H54 (cell line): ENCODE data around the gene SELENOM.

Source experiments
- DNase-seq: peaks from one replicate; pipeline ENCODE4 v3.0.0; 2011; ENCODE audit warnings: low spot score, mixed read lengths; ENCODE audit not compliant: insufficient read length
- FAIRE-seq: peaks from 3 replicates; lab custom pipeline; 2011; peaks lifted over from hg19 to GRCh38; lab: Jason Lieb, UNC
- POLR2A ChIP-seq: IDR thresholded peaks from 2 replicates; pipeline ENCODE4 v1.6.1; 2011; ENCODE audit warnings: low read depth, mild to moderate bottlenecking, low read length

The SELENOM gene

DNA sequence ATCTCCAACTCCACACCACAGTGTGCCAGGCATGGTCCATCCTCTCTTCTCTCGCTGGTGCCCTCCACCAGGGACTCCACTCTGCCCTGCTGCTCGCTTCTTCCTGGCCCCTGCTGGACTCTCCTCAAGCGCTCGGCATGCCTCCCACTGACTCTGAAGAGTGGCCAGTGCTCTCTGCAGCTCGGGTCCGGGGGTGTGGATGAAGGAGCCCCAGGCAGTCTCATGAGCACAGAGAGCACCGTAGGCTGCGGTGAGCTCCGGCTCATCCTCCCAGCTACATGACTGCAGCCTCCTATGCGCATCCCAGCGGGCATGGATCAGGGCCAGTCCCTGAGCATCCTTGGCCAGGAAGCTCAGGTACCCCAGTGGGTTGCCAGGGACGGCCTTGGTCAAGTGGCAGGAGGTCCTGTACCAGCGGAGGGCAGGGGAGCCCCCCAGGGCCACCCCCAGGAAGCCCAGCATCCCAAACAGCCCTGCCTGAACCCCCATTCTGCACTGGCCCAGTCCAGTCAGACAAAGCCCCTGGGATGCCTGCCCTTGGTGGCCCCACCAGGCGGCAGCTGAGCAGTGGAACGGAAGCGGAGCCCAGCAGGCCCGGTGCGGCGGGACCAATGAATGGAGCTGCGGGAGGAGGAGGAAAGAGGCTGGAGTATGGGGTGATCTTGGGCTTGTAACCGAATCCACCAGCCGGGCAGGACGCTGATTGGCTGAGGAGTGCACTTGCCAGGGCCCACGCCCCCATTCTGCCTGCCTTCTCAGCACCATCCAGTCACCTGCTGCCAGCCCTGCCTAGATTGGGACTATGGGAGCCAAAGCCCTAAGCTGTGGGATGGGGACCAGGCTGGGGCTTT lies 32.7 kb upstream of the SELENOM start, which contains the start of gene PLA2G3:
Gene PLA2G3 (minus strand): TSS at position 643 of the 851 bp plus-strand sequence. CDS start 154 bp downstream, at position 489.
- DNase-seq (no peak), FAIRE-seq (no peak)
- TF ChIP-seq POLR2A, result no peak

GRCh38 chr22:31139066-31139465 lies 31.7 kb upstream of the SELENOM start:
- FAIRE-seq, result no peak

DNA sequence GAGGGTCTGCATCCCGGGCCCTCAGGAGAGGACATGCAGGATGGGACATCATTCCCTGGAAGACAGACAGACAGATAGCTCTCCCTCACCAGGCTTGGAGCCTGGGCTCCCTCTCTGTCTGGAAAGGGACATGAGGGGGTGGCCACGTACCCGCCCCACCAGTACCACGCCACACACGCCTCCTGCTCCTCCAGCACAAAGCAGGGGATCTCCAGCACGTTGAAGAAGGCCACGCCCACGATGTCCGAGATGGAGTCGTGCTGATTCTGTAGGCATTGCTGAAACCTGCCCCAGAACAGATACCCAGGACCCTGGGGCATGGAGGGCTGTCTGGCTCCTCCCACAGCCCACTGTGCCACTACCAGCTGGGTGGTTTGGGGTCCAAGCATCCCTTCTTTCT lies 30.8 kb upstream of the SELENOM start:
- FAIRE-seq (no peak), DNase-seq (no peak)
- no peak for TF ChIP-seq POLR2A

More at GRCh38 chr22:31139066-31139465, 31.7 kb upstream of the SELENOM start:
- no peak for TF ChIP-seq POLR2A
- DNase-seq, result no peak

DNA sequence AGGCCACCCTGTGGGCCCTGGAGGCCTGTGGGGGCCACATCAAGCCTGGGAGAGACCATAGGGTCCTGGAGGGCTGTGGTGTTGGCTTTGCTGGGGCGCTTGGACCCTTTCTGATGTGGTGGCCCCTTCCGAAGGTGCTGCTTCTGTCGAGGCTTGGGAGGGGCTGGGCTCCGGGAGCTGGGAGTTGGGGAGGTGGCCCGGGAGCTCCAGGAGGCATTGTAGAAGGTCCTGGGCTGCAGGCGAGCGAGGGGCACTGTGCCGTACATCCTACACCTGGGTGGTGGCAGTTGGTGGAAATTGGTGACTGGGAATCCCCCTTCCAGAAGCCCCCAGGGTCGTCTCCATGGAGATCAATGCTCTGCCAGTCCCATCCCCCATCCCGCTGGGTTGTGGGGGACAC lies 30.4 kb upstream of the SELENOM start:
- FAIRE-seq (no peak), DNase-seq (no peak)
- TF ChIP-seq POLR2A, result no peak

- DNase-seq (no peak), FAIRE-seq (no peak)
- no peak for TF ChIP-seq POLR2A
Observed at GRCh38 chr22:31136711-31137110, 29.3 kb upstream of the SELENOM start.

DNA sequence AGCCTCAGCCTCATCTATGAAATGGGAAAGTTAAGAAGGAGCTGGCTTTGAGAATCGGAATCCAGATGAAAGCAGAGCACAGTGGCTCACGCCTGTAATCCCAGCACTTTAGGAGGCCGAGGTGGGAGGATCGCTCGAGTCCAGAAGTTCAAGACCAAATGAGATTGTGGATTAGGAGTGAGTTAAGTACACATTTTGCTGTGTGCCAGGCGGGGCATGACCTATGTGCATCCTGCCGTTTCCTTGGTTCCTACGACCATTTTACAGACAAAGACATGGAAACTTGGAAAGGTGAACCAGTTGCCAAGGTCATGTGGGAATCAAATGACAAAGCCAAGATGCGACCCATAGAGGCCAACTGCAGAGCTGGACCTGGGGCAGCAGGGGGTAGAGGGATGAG lies 28.8 kb upstream of the SELENOM start:
- TF ChIP-seq POLR2A, result no peak
- FAIRE-seq (no peak), DNase-seq (no peak)

DNA sequence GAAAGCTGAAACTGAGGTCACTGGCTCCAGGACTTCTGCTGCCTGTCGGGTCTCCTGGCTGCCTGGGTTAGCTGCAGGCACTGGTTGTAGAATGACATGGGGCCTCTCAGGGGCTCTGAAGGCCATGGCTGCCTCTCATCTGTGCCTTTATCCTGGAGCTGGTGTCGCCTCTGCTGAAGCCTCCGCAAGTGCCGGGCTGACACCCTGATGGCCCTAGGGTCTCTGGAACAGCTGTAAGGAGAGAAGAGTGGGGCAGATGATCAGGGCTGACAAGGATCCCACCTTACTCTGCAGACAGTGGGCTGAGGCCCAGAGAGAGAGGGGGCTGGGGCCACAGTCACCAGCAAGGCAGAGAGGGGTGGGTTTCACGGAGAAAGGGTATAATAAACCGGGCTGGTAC lies 28.3 kb upstream of the SELENOM start:
- FAIRE-seq (no peak), DNase-seq (no peak)
- TF ChIP-seq POLR2A, result no peak

GRCh38 chr22:31134688-31135087 lies 27.3 kb upstream of the SELENOM start:
- TF ChIP-seq POLR2A, result no peak
- no peak for FAIRE-seq
- no peak for DNase-seq

GRCh38 chr22:31133911-31134310 lies 26.5 kb upstream of the SELENOM start:
- FAIRE-seq, result no peak
- no peak for TF ChIP-seq POLR2A
- DNase-seq, result no peak

GRCh38 chr22:31130873-31131272 lies 23.5 kb upstream of the SELENOM start:
- TF ChIP-seq POLR2A, result no peak
- no peak for DNase-seq
- no peak for FAIRE-seq

GRCh38 chr22:31128156-31128555 lies 20.8 kb upstream of the SELENOM start:
- TF ChIP-seq POLR2A, result no peak
- no peak for DNase-seq
- FAIRE-seq, result no peak

DNA sequence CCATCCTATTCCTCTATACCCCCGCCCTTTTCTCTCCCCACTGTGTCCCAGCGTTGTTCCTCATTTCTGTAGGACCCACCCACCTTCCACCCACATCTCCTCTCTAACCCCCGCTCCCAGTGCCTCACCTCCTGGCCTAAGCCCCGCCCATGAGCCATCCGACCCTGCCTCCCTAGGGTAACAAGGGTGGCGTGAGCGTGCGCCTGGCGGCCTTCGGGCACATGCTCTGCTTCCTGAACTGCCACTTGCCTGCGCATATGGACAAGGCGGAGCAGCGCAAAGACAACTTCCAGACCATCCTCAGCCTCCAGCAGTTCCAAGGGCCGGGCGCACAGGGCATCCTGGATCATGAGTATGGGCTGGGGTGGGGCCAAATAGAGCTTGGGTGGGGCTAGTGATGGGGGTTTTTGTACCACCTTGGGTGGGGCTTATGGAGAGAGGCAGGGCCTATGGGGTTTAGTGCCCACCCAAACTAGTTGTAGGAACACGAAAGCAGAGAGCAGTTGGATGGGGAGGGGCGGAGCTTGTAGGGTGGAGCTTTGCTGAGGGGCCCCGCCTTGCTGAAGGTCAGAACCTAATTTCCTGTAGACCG lies 19.9 kb upstream of the SELENOM start:
- no peak for DNase-seq
- TF ChIP-seq POLR2A, result no peak
- no peak for FAIRE-seq

- no peak for TF ChIP-seq POLR2A
- FAIRE-seq (no peak), DNase-seq (no peak)
Observed at GRCh38 chr22:31126869-31127175, 19.5 kb upstream of the SELENOM start.

DNA sequence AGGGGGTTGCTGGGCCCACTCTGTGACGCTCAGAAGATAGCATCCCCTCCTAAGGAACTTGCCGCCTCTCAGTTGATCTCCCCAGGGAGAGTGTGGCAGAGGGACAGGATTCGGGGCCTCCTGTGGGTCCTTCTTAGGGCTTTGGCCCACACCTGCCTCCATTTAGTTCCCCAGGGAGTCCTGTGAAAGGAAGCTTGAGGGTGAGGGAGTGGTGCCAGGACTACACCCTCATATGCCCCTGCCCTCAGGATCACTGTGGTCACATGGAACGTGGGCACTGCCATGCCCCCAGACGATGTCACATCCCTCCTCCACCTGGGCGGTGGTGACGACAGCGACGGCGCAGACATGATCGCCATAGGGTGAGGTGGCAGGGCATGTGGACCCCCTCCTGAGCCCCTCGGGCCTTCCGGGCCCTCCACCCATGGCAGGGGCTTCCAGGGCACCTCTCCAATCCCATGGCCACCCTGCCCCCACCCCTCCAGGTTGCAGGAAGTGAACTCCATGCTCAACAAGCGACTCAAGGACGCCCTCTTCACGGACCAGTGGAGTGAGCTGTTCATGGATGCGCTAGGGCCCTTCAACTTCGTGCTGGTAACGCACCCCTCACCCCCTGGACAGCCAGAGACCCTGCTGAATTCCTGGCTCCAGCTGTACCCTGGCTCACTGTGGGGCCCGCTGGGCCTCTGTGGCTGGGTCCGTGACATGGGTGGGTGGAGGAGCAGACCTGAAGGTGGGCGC lies 18.9 kb upstream of the SELENOM start:
- no peak for FAIRE-seq
- no peak for TF ChIP-seq POLR2A
- no peak for DNase-seq
